Measurements from ENCODE around the gene HS6ST2.

HS6ST2 gene

DNA sequence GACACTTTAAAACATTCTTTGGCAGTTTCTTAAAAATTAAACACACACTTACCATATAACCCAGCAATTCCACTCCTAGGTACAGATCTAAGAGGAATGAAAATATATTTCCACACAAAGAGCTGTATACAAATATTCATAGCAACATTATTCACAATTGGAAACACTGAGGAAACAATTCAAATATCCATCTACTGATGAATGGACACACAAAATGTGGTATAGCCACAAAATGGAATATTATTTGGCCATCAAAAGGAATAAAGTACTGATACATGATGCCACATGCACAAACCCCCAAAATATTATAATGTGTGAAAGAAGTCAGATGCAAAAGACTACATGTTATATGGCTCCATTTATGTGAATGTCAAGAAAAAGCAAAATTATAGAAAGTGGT, 70.9 kb downstream of the HS6ST2 start:
- TF ChIP-seq POLR2AphosphoS5 (IDR thresholded peaks at IDR 0.05; ENCODE audit: low read depth, low read length) (no peak), FOXP2 (optimal IDR thresholded peaks at IDR 0.05; ENCODE audit: borderline replicate concordance, extremely low read depth, extremely low read length, insufficient read depth) (no peak), TAF1 (IDR thresholded peaks at IDR 0.05; ENCODE audit: borderline replicate concordance, insufficient read depth, low read length) (no peak), SIN3A (IDR thresholded peaks at IDR 0.05; ENCODE audit: borderline replicate concordance, insufficient read depth, low read length) (no peak)
- TF ChIP-seq, protein P1, sequence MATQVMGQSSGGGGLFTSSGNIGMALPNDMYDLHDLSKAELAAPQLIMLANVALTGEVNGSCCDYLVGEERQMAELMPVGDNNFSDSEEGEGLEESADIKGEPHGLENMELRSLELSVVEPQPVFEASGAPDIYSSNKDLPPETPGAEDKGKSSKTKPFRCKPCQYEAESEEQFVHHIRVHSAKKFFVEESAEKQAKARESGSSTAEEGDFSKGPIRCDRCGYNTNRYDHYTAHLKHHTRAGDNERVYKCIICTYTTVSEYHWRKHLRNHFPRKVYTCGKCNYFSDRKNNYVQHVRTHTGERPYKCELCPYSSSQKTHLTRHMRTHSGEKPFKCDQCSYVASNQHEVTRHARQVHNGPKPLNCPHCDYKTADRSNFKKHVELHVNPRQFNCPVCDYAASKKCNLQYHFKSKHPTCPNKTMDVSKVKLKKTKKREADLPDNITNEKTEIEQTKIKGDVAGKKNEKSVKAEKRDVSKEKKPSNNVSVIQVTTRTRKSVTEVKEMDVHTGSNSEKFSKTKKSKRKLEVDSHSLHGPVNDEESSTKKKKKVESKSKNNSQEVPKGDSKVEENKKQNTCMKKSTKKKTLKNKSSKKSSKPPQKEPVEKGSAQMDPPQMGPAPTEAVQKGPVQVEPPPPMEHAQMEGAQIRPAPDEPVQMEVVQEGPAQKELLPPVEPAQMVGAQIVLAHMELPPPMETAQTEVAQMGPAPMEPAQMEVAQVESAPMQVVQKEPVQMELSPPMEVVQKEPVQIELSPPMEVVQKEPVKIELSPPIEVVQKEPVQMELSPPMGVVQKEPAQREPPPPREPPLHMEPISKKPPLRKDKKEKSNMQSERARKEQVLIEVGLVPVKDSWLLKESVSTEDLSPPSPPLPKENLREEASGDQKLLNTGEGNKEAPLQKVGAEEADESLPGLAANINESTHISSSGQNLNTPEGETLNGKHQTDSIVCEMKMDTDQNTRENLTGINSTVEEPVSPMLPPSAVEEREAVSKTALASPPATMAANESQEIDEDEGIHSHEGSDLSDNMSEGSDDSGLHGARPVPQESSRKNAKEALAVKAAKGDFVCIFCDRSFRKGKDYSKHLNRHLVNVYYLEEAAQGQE (IDR thresholded peaks at IDR 0.05; ENCODE audit: insufficient read depth in 1 of 2, low read depth in 2 of 2, low read length in 2 of 2), result no peak

DNA sequence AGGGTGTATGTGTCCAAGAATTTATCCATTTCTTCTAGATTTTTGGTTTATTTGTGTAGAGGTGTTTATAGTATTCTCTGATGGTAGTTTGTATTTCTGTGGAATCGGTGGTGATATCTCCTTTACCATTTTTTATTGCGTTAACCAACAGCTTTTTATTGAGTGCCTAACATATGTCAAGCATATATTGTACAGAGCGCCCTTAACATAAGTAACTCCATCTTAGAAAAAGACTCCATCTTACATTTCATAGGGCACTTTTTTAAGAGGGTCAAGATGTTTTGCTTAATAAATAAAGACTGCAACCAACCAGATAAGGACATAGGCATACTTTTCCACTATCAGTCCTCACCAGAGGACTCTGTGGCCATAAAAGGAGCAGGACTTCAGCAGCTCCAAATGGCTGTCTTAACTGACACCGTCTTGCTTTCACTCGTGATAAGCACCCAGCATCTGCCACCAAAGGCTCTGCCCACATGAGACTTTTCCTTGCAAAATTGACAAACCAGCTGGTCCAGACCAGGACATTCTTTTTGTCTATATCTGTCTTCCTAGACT, 75.0 kb downstream of the HS6ST2 start:
- TF ChIP-seq FOXP2 (optimal IDR thresholded peaks at IDR 0.05; ENCODE audit: borderline replicate concordance, extremely low read depth, extremely low read length, insufficient read depth), result no peak
- TF ChIP-seq, protein P1 (IDR thresholded peaks at IDR 0.05; ENCODE audit: insufficient read depth in 1 of 2, low read depth in 2 of 2, low read length in 2 of 2), result no peak
- TF ChIP-seq SIN3A (IDR thresholded peaks at IDR 0.05; ENCODE audit: borderline replicate concordance, insufficient read depth, low read length), result no peak
- TF ChIP-seq POLR2AphosphoS5 (IDR thresholded peaks at IDR 0.05; ENCODE audit: low read depth, low read length), result no peak
- no peak for TF ChIP-seq TAF1 (IDR thresholded peaks at IDR 0.05; ENCODE audit: borderline replicate concordance, insufficient read depth, low read length)

DNA sequence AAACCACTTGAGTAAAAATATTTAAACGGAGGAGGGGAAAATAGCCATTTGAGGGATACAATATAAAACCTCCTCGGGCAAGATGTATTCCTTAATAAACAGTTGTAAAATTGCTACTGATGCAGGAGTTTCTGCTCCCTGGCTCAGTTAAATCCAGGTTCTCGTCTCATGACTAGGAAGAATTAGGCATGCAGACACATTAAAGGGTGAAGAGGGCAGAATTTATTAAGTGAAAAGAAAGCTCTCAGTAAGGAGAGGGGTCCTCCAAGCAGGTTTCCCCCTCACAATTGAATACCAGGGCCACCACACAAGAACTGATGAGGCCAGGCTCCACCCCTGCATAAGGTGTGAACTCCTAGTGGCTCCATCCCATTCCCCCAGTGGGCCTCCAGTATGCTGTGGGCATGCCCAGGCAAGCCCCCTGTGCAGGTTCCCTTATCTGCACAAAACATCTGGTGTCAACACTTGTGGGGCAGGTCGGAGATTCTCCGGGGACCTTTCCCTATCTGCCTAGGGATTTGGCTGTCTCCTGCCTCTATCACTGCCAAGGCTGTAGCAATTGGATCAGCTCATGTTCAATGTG, 80.4 kb downstream of the HS6ST2 start:
- TF ChIP-seq SIN3A (IDR thresholded peaks at IDR 0.05; ENCODE audit: borderline replicate concordance, insufficient read depth, low read length), result no peak
- no peak for TF ChIP-seq TAF1 (IDR thresholded peaks at IDR 0.05; ENCODE audit: borderline replicate concordance, insufficient read depth, low read length)
- no peak for TF ChIP-seq FOXP2 (optimal IDR thresholded peaks at IDR 0.05; ENCODE audit: borderline replicate concordance, extremely low read depth, extremely low read length, insufficient read depth)
- TF ChIP-seq POLR2AphosphoS5 (IDR thresholded peaks at IDR 0.05; ENCODE audit: low read depth, low read length), result no peak
- TF ChIP-seq, protein P1 (IDR thresholded peaks at IDR 0.05; ENCODE audit: insufficient read depth in 1 of 2, low read depth in 2 of 2, low read length in 2 of 2), result no peak

DNA sequence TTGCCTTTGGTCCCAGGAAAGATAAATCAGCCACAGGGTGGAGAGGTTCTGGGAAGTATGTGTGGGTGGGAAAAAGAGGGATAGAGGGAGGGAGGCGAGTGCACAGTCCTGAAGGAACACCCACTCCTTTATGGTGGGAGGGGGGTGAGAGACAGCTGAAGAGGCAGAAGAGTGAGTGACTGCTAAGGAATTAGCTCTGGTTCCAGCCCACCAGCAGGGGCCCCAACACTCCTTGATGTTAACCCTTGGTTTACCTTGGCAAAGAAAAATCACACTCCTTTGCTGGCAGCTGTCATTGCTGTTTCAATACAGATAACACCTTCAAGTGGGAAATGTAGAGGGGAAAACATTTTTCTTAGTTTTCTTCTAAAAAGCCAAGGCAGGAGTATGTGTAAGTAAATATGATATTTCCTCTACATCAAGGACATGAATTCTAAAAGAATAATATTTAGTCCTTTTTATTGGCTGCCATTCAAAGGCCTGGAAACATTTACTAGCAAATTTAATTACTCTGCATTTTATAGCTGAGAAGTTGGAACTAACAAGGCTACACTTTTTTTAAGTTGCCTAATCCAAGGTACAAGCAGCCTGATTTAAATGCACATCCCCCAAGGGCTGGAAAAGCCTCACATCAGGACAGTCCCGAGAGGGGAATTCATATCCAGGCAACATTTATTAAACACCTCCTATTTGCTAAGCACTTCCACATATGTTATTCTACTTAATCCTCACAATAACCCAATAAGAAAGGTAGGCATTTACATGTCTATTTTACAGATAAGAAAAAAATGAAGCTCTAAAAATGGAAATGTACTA, 81.7 kb downstream of the HS6ST2 start:
- TF ChIP-seq, protein P1 (IDR thresholded peaks at IDR 0.05; ENCODE audit: insufficient read depth in 1 of 2, low read depth in 2 of 2, low read length in 2 of 2), result no peak
- TF ChIP-seq FOXP2 (optimal IDR thresholded peaks at IDR 0.05; ENCODE audit: borderline replicate concordance, extremely low read depth, extremely low read length, insufficient read depth) (no peak), TAF1 (IDR thresholded peaks at IDR 0.05; ENCODE audit: borderline replicate concordance, insufficient read depth, low read length) (no peak), SIN3A (IDR thresholded peaks at IDR 0.05; ENCODE audit: borderline replicate concordance, insufficient read depth, low read length) (no peak), POLR2AphosphoS5 (IDR thresholded peaks at IDR 0.05; ENCODE audit: low read depth, low read length) (no peak)

Data from PFSK-1 (cell line).